Panc1 (cell line): Measurements from ENCODE around the gene SCARF2.
"Not testable (repeated sequence)": the region's sequence is repeated elsewhere in the genome, so short reads cannot be mapped to it uniquely, and the experiment has no call there.

Source experiments
- POLR2AphosphoS5 ChIP-seq: IDR thresholded peaks from 2 replicates; pipeline ENCODE4 v1.6.1; 2012; ENCODE audit warnings: mild to moderate bottlenecking, low read depth, low read length, moderate library complexity
- TCF7L2 ChIP-seq: IDR thresholded peaks from 2 replicates; pipeline ENCODE4 v1.6.1; 2011; ENCODE audit warnings: mild to moderate bottlenecking, low read depth, low read length, inconsistent platforms
- TF ChIP-seq, protein P1 (sequence below): fragments of 450-650 bp; IDR thresholded peaks from 2 replicates; pipeline ENCODE4 v1.5.1; 2017; ENCODE audit warnings: mild to moderate bottlenecking

DNA sequence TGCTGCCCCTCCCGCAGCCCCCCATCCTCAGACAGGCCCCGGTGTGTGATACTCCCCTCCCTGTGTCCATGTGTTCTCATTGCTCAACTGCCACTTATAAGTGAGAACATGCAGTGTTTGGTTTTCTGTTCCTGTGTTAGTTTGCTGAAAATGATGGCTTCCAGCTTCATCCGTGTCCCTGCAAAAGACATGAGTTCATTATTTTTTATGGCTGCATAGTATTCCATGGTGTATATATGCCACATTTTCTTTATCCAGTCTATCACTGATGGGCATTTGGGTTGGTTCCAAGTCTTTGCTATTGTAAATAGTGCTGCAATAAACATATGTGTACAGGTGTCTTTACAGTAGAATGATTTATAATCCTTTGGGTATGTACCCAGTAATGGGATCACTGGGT lies 22.4 kb downstream of the SCARF2 start:
- TF ChIP-seq, protein P1, sequence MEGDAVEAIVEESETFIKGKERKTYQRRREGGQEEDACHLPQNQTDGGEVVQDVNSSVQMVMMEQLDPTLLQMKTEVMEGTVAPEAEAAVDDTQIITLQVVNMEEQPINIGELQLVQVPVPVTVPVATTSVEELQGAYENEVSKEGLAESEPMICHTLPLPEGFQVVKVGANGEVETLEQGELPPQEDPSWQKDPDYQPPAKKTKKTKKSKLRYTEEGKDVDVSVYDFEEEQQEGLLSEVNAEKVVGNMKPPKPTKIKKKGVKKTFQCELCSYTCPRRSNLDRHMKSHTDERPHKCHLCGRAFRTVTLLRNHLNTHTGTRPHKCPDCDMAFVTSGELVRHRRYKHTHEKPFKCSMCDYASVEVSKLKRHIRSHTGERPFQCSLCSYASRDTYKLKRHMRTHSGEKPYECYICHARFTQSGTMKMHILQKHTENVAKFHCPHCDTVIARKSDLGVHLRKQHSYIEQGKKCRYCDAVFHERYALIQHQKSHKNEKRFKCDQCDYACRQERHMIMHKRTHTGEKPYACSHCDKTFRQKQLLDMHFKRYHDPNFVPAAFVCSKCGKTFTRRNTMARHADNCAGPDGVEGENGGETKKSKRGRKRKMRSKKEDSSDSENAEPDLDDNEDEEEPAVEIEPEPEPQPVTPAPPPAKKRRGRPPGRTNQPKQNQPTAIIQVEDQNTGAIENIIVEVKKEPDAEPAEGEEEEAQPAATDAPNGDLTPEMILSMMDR, result not testable (repeated sequence)
- not testable (repeated sequence) for TF ChIP-seq TCF7L2, POLR2AphosphoS5
